Transverse colon (tissue), 4 donors: ENCODE results near the gene STAT6. TPM values are rescaled to one million over a fixed set of nuclear protein-coding genes. Genes with fewer than 3 reads are reported as not detected.
A peak's percentile ranks its signal among the peaks of the same experiment; 100 is the strongest.

Experiments
- DNase-seq: peaks from one replicate; pipeline ENCODE4 v3.0.0-alpha.2; 2019
- H3K27ac ChIP-seq, 4 donors: fragments of 200-600 bp; sonication (generic); 2 replicates each; pipeline ENCODE4 v1.5.1; 2016 to 2018; ENCODE audit warnings: inconsistent platforms in 4 of 4
- H3K27me3 ChIP-seq: fragments of 200-600 bp; sonication (generic); 2 replicates; pipeline ENCODE4 v1.5.1; 2017; ENCODE audit warnings: inconsistent platforms
- H3K36me3 ChIP-seq, 4 donors: fragments of 200-600 bp; sonication (generic); 2 replicates each; pipeline ENCODE4 v1.5.1; 2017 to 2019; ENCODE audit warnings: inconsistent platforms in 4 of 4
- H3K4me1 ChIP-seq, 4 donors: fragments of 200-600 bp; sonication (generic); 2 replicates each; pipeline ENCODE4 v1.5.1; 2017 to 2020; ENCODE audit warnings: inconsistent platforms in 4 of 4
- H3K4me3 ChIP-seq, 4 donors: fragments of 200-600 bp; sonication (generic); 1 replicate in 1 of 4; 2 replicates in 3 of 4; pipeline versions ENCODE4 v1.5.1 to v1.6.1; 2017 to 2019; ENCODE audit warnings: inconsistent platforms in 4 of 4
- H3K9me3 ChIP-seq, 2 donors: fragments of 200-600 bp; sonication (generic); 2 replicates each; pipeline ENCODE4 v1.5.1; 2017 to 2019; ENCODE audit warnings: inconsistent platforms in 2 of 2
- CTCF ChIP-seq, 5 experiments: fragments of 200-600 bp in 3 of 5; fragments of 450-650 bp in 2 of 5; sonication (generic) in 3 of 5; IDR thresholded peaks; 1 replicate in 2 of 5; 2 replicates in 3 of 5; pipeline ENCODE4 v1.5.1; 2016 to 2017; ENCODE audit warnings: antibody characterized with exemption in 5 of 5, inconsistent platforms in 3 of 5, mild to moderate bottlenecking in 2 of 5, moderate library complexity in 1 of 5
- EP300 ChIP-seq: sonication (generic); formaldehyde crosslinking; IDR thresholded peaks from one replicate; pipeline ENCODE4 v1.6.1; 2017; ENCODE audit warnings: antibody characterized with exemption, low read depth
- POLR2A ChIP-seq: fragments of 450-650 bp; IDR thresholded peaks from one replicate; pipeline ENCODE4 v1.6.1; 2016; ENCODE audit warnings: antibody characterized with exemption, mild to moderate bottlenecking, moderate library complexity
- POLR2AphosphoS5 ChIP-seq, 3 donors: sonication (generic); formaldehyde crosslinking; IDR thresholded peaks; one replicate each; pipeline ENCODE4 v1.6.1; 2016; ENCODE audit warnings: antibody characterized with exemption in 3 of 3
- WGBS, 2 donors: methylation state at CpG; one replicate each; pipeline ENCODE4 v1.1.5; 2018; ENCODE audit warnings: low coverage in 1 of 2; 5-methylcytosine and 5-hydroxymethylcytosine counted together
- in situ Hi-C, 4 donors: fragments of 200-750 bp; cut with MboI; loops; one replicate each; pipeline versions ENCODE4 v1.15.0 to v1.15.1; 2017; ENCODE audit warnings: low sequenced_read_pairs in 3 of 4, low pct_ligation_motif_present in 1 of 4, low pct_unique_long_range_greater_than_20kb in 1 of 4
- intact Hi-C: fragments of 100-400 bp; cut with DNase I; formaldehyde crosslinking; loops from one replicate; pipeline ENCODE4 v1.15.1; 2023; ENCODE audit warnings: low total_unique reads
- total RNA-seq, 4 donors: library from RNA; depleted of rRNA; stranded (reverse); fragments of >200 nt; gene quantifications; one replicate each; pipeline ENCODE4 v1.1.0, GENCODE V29; 2016

Gene STAT6
- total RNA-seq, 4 donors from 2014 or later, result 181 to 318 (median 198) TPM

- in situ Hi-C loops (no loop called here), intact Hi-C loops (no loop called here)
- DNase-seq, result no peak
- Histone ChIP-seq H3K4me3 (no peak overlapping the region), H3K27me3 (no peaks in the 10 kb centered on the region), H3K36me3 (peaks cover 0 to 8% (median 3%) of the 10 kb centered on the region in 4 donors), H3K4me1 (peaks cover 41 to 61% (median 48%) of the 10 kb centered on the region in 4 donors), H3K9me3 (no peaks in the 10 kb centered on the region), H3K27ac (peak overlapping the region; percentile 83 to 97 (median 87))
- TF ChIP-seq POLR2A (no peak), CTCF (IDR thresholded peaks at IDR 0.05) (no peak), EP300 (no peak), POLR2AphosphoS5 (IDR thresholded peaks at IDR 0.05) (no peak)
- WGBS, 2 donors, result 52% methylated on average over 10 of the region's 10 CpGs; no CpG with 5 or more reads in 1 of the 2 donors
Measured at GRCh38 chr12:57145460-57146059, 34.4 kb upstream of the STAT6 start.

GRCh38 chr12:57143454-57143853 is 32.3 kb upstream of the STAT6 start:
- Histone ChIP-seq H3K4me1 (peaks cover 35 to 52% (median 38%) of the 10 kb centered on the region in 4 donors), H3K9me3 (no peaks in the 10 kb centered on the region), H3K27ac (peak overlapping the region in 3 of 4 donors; percentile 12 to 66 (median 17)), H3K27me3 (no peaks in the 10 kb centered on the region), H3K36me3 (peaks cover 0 to 8% (median 3%) of the 10 kb centered on the region in 4 donors), H3K4me3 (no peak overlapping the region)
- in situ Hi-C loops, result no loop called here
- no peak for DNase-seq
- 83% methylated on average over 4 of the region's 4 CpGs; no CpG with 5 or more reads in 1 of the 2 donors for WGBS, 2 donors
- TF ChIP-seq POLR2A (no peak), POLR2AphosphoS5 (IDR thresholded peaks at IDR 0.05) (no peak), CTCF (IDR thresholded peaks at IDR 0.05) (no peak), EP300 (no peak)
- intact Hi-C loops, result no loop called here

GRCh38 chr12:57142727-57143126 is 31.6 kb upstream of the STAT6 start:
- peaks cover 0 to 8% (median 3%) of the 10 kb centered on the region in 4 donors for H3K36me3 ChIP-seq
- DNase-seq, result no peak
- H3K27ac ChIP-seq, result peak overlapping the region; percentile 10 to 66 (median 14)
- in situ Hi-C loops, result no loop called here
- H3K4me3 ChIP-seq, result no peak overlapping the region
- H3K27me3 ChIP-seq, result no peaks in the 10 kb centered on the region
- 71% methylated on average over 7 of the region's 7 CpGs; no CpG with 5 or more reads in 1 of the 2 donors for WGBS, 2 donors
- TF ChIP-seq POLR2A (no peak), EP300 (no peak), POLR2AphosphoS5 (IDR thresholded peaks at IDR 0.05) (no peak), CTCF (IDR thresholded peaks at IDR 0.05) (no peak)
- peaks cover 34 to 52% (median 38%) of the 10 kb centered on the region in 4 donors for H3K4me1 ChIP-seq
- intact Hi-C loops, result no loop called here
- no peaks in the 10 kb centered on the region for H3K9me3 ChIP-seq

- Histone ChIP-seq H3K4me3 (no peak overlapping the region), H3K9me3 (no peaks in the 10 kb centered on the region), H3K4me1 (peaks cover 30 to 52% (median 37%) of the 10 kb centered on the region in 4 donors), H3K27me3 (no peaks in the 10 kb centered on the region), H3K27ac (peak overlapping the region; percentile 17 to 66 (median 35)), H3K36me3 (peaks cover 0 to 8% (median 3%) of the 10 kb centered on the region in 4 donors)
- 75 to 96% methylated on average over 4 to 9 of the region's 9 CpGs for WGBS, 2 donors
- intact Hi-C loops (no loop called here), in situ Hi-C loops (no loop called here)
- no peak for DNase-seq
- TF ChIP-seq POLR2A (no peak), POLR2AphosphoS5 (IDR thresholded peaks at IDR 0.05) (no peak), EP300 (no peak), CTCF (IDR thresholded peaks at IDR 0.05) (no peak)
Measured at GRCh38 chr12:57142121-57142520, 31.0 kb upstream of the STAT6 start.
